Natural killer cell (primary cell): ENCODE results near the gene C3. TPM values are rescaled to one million over a fixed set of nuclear protein-coding genes. Genes with fewer than 3 reads are reported as not detected.
A peak's percentile ranks its signal among the peaks of the same experiment; 100 is the strongest.

Experiments used
- ATAC-seq, 3 donors: fragments of 150-1000 bp in 2 of 3; fragments of 200-7000 bp in 1 of 3; cut with Tn5 transposase; 1 replicate in 1 of 3; 2 replicates in 2 of 3; pipeline ENCODE4 v1.10.0; 2021; ENCODE audit warnings: mild to moderate bottlenecking in 2 of 3, moderate library complexity in 2 of 3
- DNase-seq, 2 donors: peaks; one replicate each; pipeline versions ENCODE4 v3.0.0 to v3.0.0-alpha.2; 2013 to 2021; ENCODE audit warnings: mixed read lengths in 1 of 2
- H3K27ac ChIP-seq: one replicate; pipeline ENCODE4 v1.5.1; 2013; ENCODE audit warnings: mild to moderate bottlenecking, low read length
- H3K27me3 ChIP-seq: one replicate; pipeline ENCODE4 v1.6.1; 2013; ENCODE audit warnings: low read length; ENCODE audit not compliant: control insufficient read depth, insufficient read depth
- H3K36me3 ChIP-seq: one replicate; pipeline ENCODE4 v1.6.1; 2013; ENCODE audit warnings: low read length; ENCODE audit not compliant: control insufficient read depth, insufficient read depth
- H3K4me1 ChIP-seq: one replicate; pipeline ENCODE4 v1.6.1; 2013; ENCODE audit warnings: low read length; ENCODE audit not compliant: control insufficient read depth, insufficient read depth
- H3K4me3 ChIP-seq: one replicate; pipeline ENCODE4 v1.5.1; 2013; ENCODE audit warnings: low read length
- H3K9me3 ChIP-seq: one replicate; pipeline ENCODE4 v1.6.1; 2013; ENCODE audit warnings: low read length; ENCODE audit not compliant: control insufficient read depth, insufficient read depth
- H3K27ac Mint-ChIP-seq, 2 donors: one replicate each; pipeline ENCODE4 v1.8.0; 2022; ENCODE audit warnings: mild to moderate bottlenecking in 2 of 2, mixed read lengths in 2 of 2, moderate library complexity in 1 of 2
- H3K27me3 Mint-ChIP-seq, 2 donors: one replicate each; pipeline ENCODE4 v1.8.0; 2022; ENCODE audit warnings: low read depth in 2 of 2, mixed read lengths in 2 of 2
- H3K36me3 Mint-ChIP-seq: one replicate; pipeline ENCODE4 v1.8.0; 2022; ENCODE audit warnings: mixed read lengths
- H3K4me1 Mint-ChIP-seq, 2 donors: one replicate each; pipeline ENCODE4 v1.8.0; 2022; ENCODE audit warnings: mixed read lengths in 2 of 2
- H3K4me3 Mint-ChIP-seq: one replicate; pipeline ENCODE4 v1.8.0; 2022; ENCODE audit warnings: mild to moderate bottlenecking, moderate library complexity, mixed read lengths
- H3K9me3 Mint-ChIP-seq, 2 donors: one replicate each; pipeline ENCODE4 v1.8.0; 2022; ENCODE audit warnings: mixed read lengths in 2 of 2
- WGBS: methylation state at CpG from one replicate; pipeline ENCODE4 v1.1.7; 2013; ENCODE audit warnings: missing lambda C conversion rate; ENCODE audit not compliant: insufficient coverage; 5-methylcytosine and 5-hydroxymethylcytosine counted together
- intact Hi-C: fragments of 100-400 bp; cut with micrococcal nuclease; formaldehyde crosslinking; loops from one replicate; pipeline ENCODE4 v1.14.2; 2022
- total RNA-seq, 4 donors: library from RNA; stranded (reverse); fragments of 120-200 nt in 1 of 4; gene quantifications; one replicate each; pipeline versions ENCODE4 v1.2.3 to v1.2.4, GENCODE V29; 2013 to 2022
- TF ChIP-seq, protein P1 (sequence below): fragments of 200-600 bp; IDR thresholded peaks from one replicate; pipeline ENCODE4 v1.8.0; 2022; ENCODE audit warnings: antibody characterized with exemption

The C3 gene
- total RNA-seq, 3 donors from 2014 or later (not counting 1 experiment from before 2014, with no cell fraction given), result 0.38 to 5.5 TPM; not detected in 1

DNA sequence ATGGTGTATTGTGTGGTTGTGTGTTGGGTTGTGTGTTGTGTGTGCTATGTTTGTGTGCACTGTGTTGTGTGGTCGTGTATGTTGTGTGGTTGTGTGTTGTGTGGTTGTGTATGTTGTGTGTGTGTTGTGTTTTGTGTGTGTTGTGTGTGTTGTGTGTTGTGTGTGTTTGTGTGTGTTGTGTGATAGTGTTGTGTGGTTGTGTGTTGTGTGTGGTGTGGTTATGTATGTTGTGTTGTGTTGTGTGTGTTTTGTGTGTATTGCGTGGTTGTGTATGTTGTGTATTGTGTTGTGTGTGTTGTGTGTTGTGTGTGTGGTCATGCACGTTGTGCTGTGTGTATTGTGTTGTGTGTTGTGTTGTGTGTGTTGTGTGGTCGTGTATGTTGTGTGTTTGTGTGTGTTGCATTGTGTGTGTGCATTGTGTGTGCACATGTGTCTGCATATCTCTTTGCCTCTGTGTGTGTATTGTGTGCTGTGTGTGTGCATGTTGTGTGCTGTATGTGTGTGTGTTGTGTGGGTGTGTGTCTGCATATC lies 2.9 kb downstream of the C3 start:
- no peak for ATAC-seq

DNA sequence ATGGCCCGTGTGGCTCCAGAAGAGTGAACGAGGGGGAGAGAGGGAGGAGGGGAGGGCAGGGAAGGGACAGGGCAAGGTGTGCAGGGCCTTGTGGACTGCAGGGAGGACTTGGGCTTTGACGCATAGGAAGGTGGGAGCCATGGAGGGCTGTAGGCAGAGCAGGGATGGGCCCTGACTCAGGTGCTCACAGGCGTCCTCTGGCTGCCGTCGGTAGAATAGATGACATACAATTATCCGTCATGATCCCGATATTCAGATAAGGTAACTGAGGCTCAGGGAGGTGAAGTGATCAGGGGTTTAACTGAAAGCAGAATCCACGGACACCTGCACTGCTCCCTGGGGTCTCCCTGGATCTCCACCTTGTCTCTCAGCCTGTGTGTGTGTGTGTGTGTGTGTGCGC lies 3.4 kb downstream of the C3 start:
- Histone ChIP-seq H3K9me3 (no peaks in the 10 kb centered on the region), H3K4me1 (peaks cover 3% of the 10 kb centered on the region), H3K4me3 (no peak overlapping the region), H3K27ac (no peak overlapping the region), H3K27me3 (no peaks in the 10 kb centered on the region), H3K36me3 (no peaks in the 10 kb centered on the region)
- no peak for ATAC-seq
- H3K4me3 Mint-ChIP-seq, result no peak overlapping the region
- WGBS, result 82% methylated on average over 10 of the region's 10 CpGs
- H3K27me3 Mint-ChIP-seq, result peaks cover 0 to 6% of the 10 kb centered on the region in 2 donors
- TF ChIP-seq, protein P1, sequence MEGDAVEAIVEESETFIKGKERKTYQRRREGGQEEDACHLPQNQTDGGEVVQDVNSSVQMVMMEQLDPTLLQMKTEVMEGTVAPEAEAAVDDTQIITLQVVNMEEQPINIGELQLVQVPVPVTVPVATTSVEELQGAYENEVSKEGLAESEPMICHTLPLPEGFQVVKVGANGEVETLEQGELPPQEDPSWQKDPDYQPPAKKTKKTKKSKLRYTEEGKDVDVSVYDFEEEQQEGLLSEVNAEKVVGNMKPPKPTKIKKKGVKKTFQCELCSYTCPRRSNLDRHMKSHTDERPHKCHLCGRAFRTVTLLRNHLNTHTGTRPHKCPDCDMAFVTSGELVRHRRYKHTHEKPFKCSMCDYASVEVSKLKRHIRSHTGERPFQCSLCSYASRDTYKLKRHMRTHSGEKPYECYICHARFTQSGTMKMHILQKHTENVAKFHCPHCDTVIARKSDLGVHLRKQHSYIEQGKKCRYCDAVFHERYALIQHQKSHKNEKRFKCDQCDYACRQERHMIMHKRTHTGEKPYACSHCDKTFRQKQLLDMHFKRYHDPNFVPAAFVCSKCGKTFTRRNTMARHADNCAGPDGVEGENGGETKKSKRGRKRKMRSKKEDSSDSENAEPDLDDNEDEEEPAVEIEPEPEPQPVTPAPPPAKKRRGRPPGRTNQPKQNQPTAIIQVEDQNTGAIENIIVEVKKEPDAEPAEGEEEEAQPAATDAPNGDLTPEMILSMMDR, result no peak
- H3K9me3 Mint-ChIP-seq, result no peaks in the 10 kb centered on the region
- no peaks in the 10 kb centered on the region for H3K36me3 Mint-ChIP-seq
- no peak for DNase-seq
- peak overlapping the region in 1 of 2 donors; percentile 16 for H3K27ac Mint-ChIP-seq
- peaks cover 19 to 21% of the 10 kb centered on the region in 2 donors for H3K4me1 Mint-ChIP-seq
- intact Hi-C loops, result loop anchor here (5.0 kb wide), 1 partner anchor 40 kb away; no protein-coding TSS in a partner anchor

More for the DNA sequence above, 2.9 kb downstream of the C3 start:
- no peak for DNase-seq
- H3K4me3 ChIP-seq, result no peak overlapping the region
- Mint-ChIP-seq H3K27me3 (peaks cover 0 to 6% of the 10 kb centered on the region in 2 donors), H3K4me3 (no peak overlapping the region), H3K9me3 (no peaks in the 10 kb centered on the region), H3K36me3 (no peaks in the 10 kb centered on the region), H3K4me1 (peaks cover 20 to 21% of the 10 kb centered on the region in 2 donors), H3K27ac (peak overlapping the region in 1 of 2 donors; percentile 16)
- intact Hi-C loops, result loop anchor here (5.0 kb wide), 1 partner anchor 40 kb away; no protein-coding TSS in a partner anchor
- no peaks in the 10 kb centered on the region for H3K27me3 ChIP-seq
- WGBS, result 83% methylated on average over 4 of the region's 4 CpGs
- no peak overlapping the region for H3K27ac ChIP-seq
- H3K4me1 ChIP-seq, result peaks cover 3% of the 10 kb centered on the region
- TF ChIP-seq, protein P1, result no peak
- H3K36me3 ChIP-seq, result no peaks in the 10 kb centered on the region
- H3K9me3 ChIP-seq, result no peaks in the 10 kb centered on the region

DNA sequence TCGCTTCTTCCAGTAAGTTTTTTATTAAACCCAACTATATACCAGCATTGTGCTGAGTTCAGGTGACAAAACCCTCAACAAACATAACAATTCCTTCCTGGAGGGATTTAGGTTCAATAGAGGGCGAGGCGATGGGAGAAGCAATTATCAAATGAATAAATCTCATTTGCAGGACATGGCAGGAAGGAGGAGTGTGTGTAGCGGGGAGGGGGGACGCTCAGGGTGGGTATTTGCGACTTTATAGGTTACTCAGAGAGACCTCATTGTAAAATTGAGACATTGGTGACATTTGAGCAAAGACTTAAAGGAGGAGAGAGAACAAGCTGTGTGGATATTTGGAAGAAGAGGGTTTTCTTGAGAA lies 3.9 kb downstream of the C3 start:
- H3K36me3 Mint-ChIP-seq, result no peaks in the 10 kb centered on the region
- Histone ChIP-seq H3K27ac (no peak overlapping the region), H3K36me3 (no peaks in the 10 kb centered on the region), H3K9me3 (no peaks in the 10 kb centered on the region), H3K4me3 (no peak overlapping the region), H3K4me1 (peaks cover 2% of the 10 kb centered on the region), H3K27me3 (no peaks in the 10 kb centered on the region)
- no peak overlapping the region for H3K27ac Mint-ChIP-seq
- H3K27me3 Mint-ChIP-seq, result peaks cover 2 to 6% of the 10 kb centered on the region in 2 donors
- ATAC-seq (no peak), DNase-seq (no peak)
- H3K4me1 Mint-ChIP-seq, result peaks cover 15 to 21% of the 10 kb centered on the region in 2 donors
- H3K9me3 Mint-ChIP-seq, result no peaks in the 10 kb centered on the region
- intact Hi-C loops, result loop anchor here (5.0 kb wide), 1 partner anchor 39 kb away; no protein-coding TSS in a partner anchor
- TF ChIP-seq, protein P1, result no peak
- WGBS, result 80% methylated on average over 5 of the region's 6 CpGs
- H3K4me3 Mint-ChIP-seq, result no peak overlapping the region
